ENCODE data around the gene LGALS7. TPM values are rescaled to one million over a fixed set of nuclear protein-coding genes. Genes with fewer than 3 reads are reported as not detected.

The LGALS7 gene
- total and polyA plus RNA-seq, 2 of the 8 experiments (the other 6 are each of a cell fraction or from before 2014, with no cell fraction given): 0.32 TPM; not detected in 1

- H3K36me3 ChIP-seq (ENCODE audit: control insufficient read depth in 2 of 4, insufficient read depth in 4 of 4, low read length in 3 of 4): peaks cover 26 to 79% (median 61%) of the 10 kb centered on the region in 4 experiments; a peak in 7 of 8 replicates
Observed at GRCh38 chr19:38726761-38727301, 46.5 kb downstream of the LGALS7 start.

More at GRCh38 chr19:38726761-38727301, 46.5 kb downstream of the LGALS7 start:
- H3K79me2 ChIP-seq (ENCODE audit: control insufficient read depth in 1 of 2, insufficient read depth in 2 of 2, low read length in 2 of 2): no peaks in the 10 kb centered on the region
- H3K23ac ChIP-seq (ENCODE audit: insufficient read length): no peak overlapping the region
- H4K5ac ChIP-seq (ENCODE audit: insufficient read length, low read depth, low read length): no peak overlapping the region
- no peak overlapping the region for H3K4ac ChIP-seq (replicated peaks; ENCODE audit: insufficient read length, low read depth, low read length)
- H4K8ac ChIP-seq (ENCODE audit: extremely low read depth, insufficient read depth, low read length): no peak overlapping the region
- no peaks in the 10 kb centered on the region for H3K79me1 ChIP-seq (ENCODE audit: low read depth, low read length)
- H3K14ac ChIP-seq (ENCODE audit: insufficient read length): no peak overlapping the region
- H2BK20ac ChIP-seq (ENCODE audit: low read length): no peak overlapping the region
- H2BK15ac ChIP-seq (ENCODE audit: low read length): no peak overlapping the region
- H2BK5ac ChIP-seq (ENCODE audit: low read depth, low read length): no peak overlapping the region
- H3K4me3 ChIP-seq (ENCODE audit: extremely low read depth in 1 of 4, insufficient read depth in 2 of 4, low read depth in 3 of 4, low read length in 4 of 4): no peak overlapping the region
- peaks cover 7 to 20% of the 10 kb centered on the region in 2 experiments for H4K20me1 ChIP-seq (replicated peaks in 1 of 2; ENCODE audit: control insufficient read depth in 1 of 2, insufficient read depth in 2 of 2, low read length in 2 of 2)
- no peaks in the 10 kb centered on the region for H3K27me3 ChIP-seq (replicated peaks in 1 of 4; ENCODE audit: control insufficient read depth in 3 of 4, extremely low read depth in 1 of 4, insufficient read depth in 3 of 4, low read length in 3 of 4)
- no peak overlapping the region for H3K18ac ChIP-seq (ENCODE audit: extremely low read depth, low read length)
- ChIA-PET POLR2A (ENCODE audit: partially characterized antibody) (interaction anchor here (1.2 kb wide), 1 partner anchor 99 kb away, joined by 4 read pairs; no protein-coding TSS in a partner anchor), CTCF (ENCODE audit: partially characterized antibody) (interaction anchor here (0.5 to 1.8 kb wide), 3 partner anchors 9 to 182 kb away, joined by 3 to 4 read pairs (median 3); no protein-coding TSS in a partner anchor)
- DNase-seq (ENCODE audit: low read depth in 1 of 2, low spot score in 2 of 2) (no peak), FAIRE-seq (no peak)
- no peaks in the 10 kb centered on the region for H3K9me3 ChIP-seq (ENCODE audit: insufficient read depth in 2 of 2, low read depth in 1 of 2, low read length in 1 of 2)
- H2AFZ ChIP-seq (ENCODE audit: low read length): no peak overlapping the region
- WGBS, 2 experiments (ENCODE audit: extremely low coverage in 1 of 2, insufficient coverage in 1 of 2, insufficient read length in 1 of 2, insufficient replicate concordance in 2 of 2, low coverage in 1 of 2, low lambda C conversion rate in 2 of 2, missing lambda C conversion rate in 1 of 2): 95% methylated on average over 28 of the region's 30 CpGs; no CpG with 5 or more reads in 1 of the 2 experiments
- no peak overlapping the region for H2BK120ac ChIP-seq (replicated peaks; ENCODE audit: low read depth, low read length)
- no peak overlapping the region for H2AK5ac ChIP-seq (ENCODE audit: low read depth, low read length)
- no peak overlapping the region for H3K56ac ChIP-seq (replicated peaks; ENCODE audit: insufficient read length, low read depth, low read length)
- no peak overlapping the region for H3K9ac ChIP-seq (replicated peaks in 1 of 4; ENCODE audit: extremely low read depth in 1 of 4, low read depth in 3 of 4, low read length in 3 of 4)
- no peaks in the 10 kb centered on the region for H3K4me1 ChIP-seq (replicated peaks in 1 of 4; ENCODE audit: control insufficient read depth in 3 of 4, insufficient read depth in 4 of 4, low read length in 3 of 4)
- no peak overlapping the region for H4K91ac ChIP-seq (replicated peaks; ENCODE audit: insufficient read length, low read length)
- H3K27ac ChIP-seq (ENCODE audit: low read depth, low read length): no peak overlapping the region
- H3K4me2 ChIP-seq (ENCODE audit: insufficient read depth in 1 of 2, low read depth in 2 of 2, low read length in 2 of 2): no peak overlapping the region
- TF ChIP-seq CTCF (IDR thresholded peaks at IDR 0.05; ENCODE audit: control extremely low read depth in 1 of 3, insufficient read depth in 1 of 3, low read depth in 1 of 3, low read length in 3 of 3) (no peak), RAD21 (IDR thresholded peaks at IDR 0.05 in 1 of 2, conservative IDR thresholded peaks at IDR 0.05 in 1 of 2; ENCODE audit: low read depth in 2 of 2, low read length in 2 of 2) (no peak), EP300 (IDR thresholded peaks at IDR 0.05; ENCODE audit: borderline replicate concordance in 1 of 2, low read depth in 2 of 2, low read length in 2 of 2) (no peak), POLR2AphosphoS5 (IDR thresholded peaks at IDR 0.05; ENCODE audit: low read depth, low read length) (no peak), POU5F1 (IDR thresholded peaks at IDR 0.05; ENCODE audit: low read depth, low read length) (no peak)
- no peak overlapping the region for H2BK12ac ChIP-seq (ENCODE audit: low read depth, low read length)
- no peaks in the 10 kb centered on the region for H3K23me2 ChIP-seq (ENCODE audit: low read depth, low read length)

All from H1 (cell line).